Neuron (in vitro differentiated cells): ENCODE data around the gene HMCN2.

ENCODE experiments used
- H2AFZ ChIP-seq: one replicate; pipeline ENCODE4 v1.6.1; 2013; ENCODE audit warnings: low read depth, mild to moderate bottlenecking, inconsistent platforms, low read length, moderate library complexity
- H3K27me3 ChIP-seq: one replicate; pipeline ENCODE4 v1.6.1; 2013; ENCODE audit warnings: low read length; ENCODE audit not compliant: insufficient read depth
- H3K36me3 ChIP-seq: one replicate; pipeline ENCODE4 v1.6.1; 2013; ENCODE audit warnings: low read length; ENCODE audit not compliant: insufficient read depth
- H3K4me1 ChIP-seq: one replicate; pipeline ENCODE4 v1.6.1; 2013; ENCODE audit warnings: low read length; ENCODE audit not compliant: insufficient read depth
- H3K4me3 ChIP-seq: 2 replicates; pipeline ENCODE4 v1.5.1; 2013; ENCODE audit warnings: mild to moderate bottlenecking, low read length, moderate library complexity
- H3K9me3 ChIP-seq: one replicate; pipeline ENCODE4 v1.6.1; 2013; ENCODE audit warnings: low read length

Gene HMCN2

DNA sequence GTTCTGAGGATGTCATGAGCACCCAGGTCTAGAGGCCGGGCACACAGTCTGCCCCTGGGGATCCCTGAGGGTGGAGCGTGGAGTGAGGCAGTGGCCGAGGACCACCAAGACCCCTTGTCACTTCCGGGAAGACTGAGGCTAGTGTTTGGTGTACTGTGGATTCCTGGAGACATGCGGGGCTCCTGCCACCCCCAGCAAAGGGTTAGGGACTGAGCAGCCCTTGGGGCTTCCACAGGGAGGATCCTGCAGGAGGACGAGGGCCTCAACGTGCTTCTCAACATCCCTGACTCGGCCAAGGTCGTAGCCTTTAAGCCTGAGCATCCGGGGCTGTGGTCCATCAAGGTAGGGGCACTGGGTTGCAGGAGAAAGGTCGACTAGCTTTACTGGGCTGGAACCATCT, 29.9 kb downstream of the HMCN2 start:
- H3K36me3 ChIP-seq, result no peaks in the 10 kb centered on the region
- H3K4me3 ChIP-seq, result no peak overlapping the region
- H3K4me1 ChIP-seq, result no peaks in the 10 kb centered on the region
- H2AFZ ChIP-seq, result no peak overlapping the region
- H3K9me3 ChIP-seq, result no peaks in the 10 kb centered on the region
- H3K27me3 ChIP-seq, result peaks cover 26% of the 10 kb centered on the region

DNA sequence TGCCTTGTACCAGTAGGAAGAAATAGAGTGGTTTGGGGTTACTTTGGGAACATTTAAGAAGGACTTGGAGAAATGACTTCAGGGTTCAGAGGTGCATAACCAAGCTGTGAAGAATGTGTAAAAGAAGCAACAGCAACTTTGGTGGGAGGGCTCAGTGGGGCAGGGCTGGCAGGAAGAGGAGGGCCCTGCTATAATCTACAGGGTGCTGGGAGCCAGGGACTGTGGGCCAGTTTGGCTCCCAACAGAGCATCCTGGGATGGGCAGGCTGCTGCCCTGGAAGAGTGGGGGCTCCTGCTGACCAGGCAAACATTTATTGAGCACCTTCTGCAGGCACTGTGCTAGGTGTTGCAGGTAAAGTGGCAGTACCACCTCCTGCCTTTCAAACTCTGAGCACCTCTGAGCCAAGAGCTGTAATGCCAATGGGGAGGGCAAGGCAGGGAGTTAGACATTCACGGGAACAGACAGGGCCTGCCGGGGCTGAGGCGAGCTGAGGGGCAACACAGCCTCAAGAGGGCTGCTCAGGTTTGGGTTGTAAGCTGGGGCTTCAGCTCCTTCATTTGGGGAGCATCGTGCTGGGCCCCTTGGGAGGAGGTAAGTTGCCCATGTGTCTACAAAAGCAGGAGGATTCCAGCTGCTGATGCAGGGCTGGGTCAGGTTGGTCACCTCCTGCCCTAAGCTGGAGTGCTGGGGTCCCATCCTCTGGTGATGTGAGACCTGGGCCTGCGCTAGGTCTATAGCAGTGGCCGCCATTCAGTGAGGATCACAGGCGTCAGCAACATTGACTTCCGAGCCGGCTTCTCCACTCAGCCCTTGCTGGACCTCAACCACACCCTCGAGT, 30.6 kb downstream of the HMCN2 start:
- no peaks in the 10 kb centered on the region for H3K9me3 ChIP-seq

DNA sequence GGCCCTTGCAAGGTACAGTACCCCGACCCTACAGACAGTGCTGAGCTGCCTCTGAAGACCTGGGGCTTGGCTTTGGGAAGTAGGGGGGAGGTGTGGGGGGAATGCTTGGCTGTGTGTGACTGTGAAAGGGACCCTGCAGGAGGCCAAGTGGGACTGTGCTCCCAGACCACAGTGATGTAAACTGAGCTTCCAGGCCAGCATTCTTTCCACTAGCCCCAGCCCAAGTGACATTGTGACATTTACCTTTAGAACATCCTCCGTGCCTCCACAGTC, 31.2 kb downstream of the HMCN2 start:
- Histone ChIP-seq H3K36me3 (no peaks in the 10 kb centered on the region), H3K27me3 (peaks cover 28% of the 10 kb centered on the region), H3K4me1 (no peaks in the 10 kb centered on the region), H2AFZ (no peak overlapping the region), H3K9me3 (no peaks in the 10 kb centered on the region), H3K4me3 (no peak overlapping the region)

More for the DNA sequence above, 30.6 kb downstream of the HMCN2 start:
- Histone ChIP-seq H3K4me3 (no peak overlapping the region), H3K36me3 (no peaks in the 10 kb centered on the region), H3K27me3 (peaks cover 28% of the 10 kb centered on the region), H2AFZ (no peak overlapping the region), H3K4me1 (no peaks in the 10 kb centered on the region)

DNA sequence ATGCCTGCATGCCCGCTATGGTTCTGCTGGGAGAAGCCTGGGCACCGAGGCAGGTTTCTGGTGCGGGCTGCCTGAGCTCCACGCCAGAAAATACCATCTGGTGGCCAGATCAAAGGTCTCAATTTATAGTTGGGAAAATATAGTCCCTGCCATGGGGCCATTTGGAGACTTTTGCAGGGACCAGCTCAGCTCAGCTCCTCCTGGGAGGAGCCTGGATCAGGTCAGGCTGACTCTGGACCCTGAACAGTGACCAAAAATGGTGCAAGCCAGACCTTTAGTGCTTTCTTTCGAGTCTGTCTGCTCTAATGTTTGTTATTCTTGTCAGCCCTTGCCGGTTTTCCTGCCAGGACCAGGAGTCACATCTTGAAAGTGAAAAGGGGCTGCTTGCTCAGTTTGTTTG, 31.8 kb downstream of the HMCN2 start:
- Histone ChIP-seq H3K9me3 (no peaks in the 10 kb centered on the region), H3K36me3 (no peaks in the 10 kb centered on the region), H2AFZ (no peak overlapping the region), H3K4me3 (no peak overlapping the region), H3K4me1 (no peaks in the 10 kb centered on the region), H3K27me3 (peaks cover 28% of the 10 kb centered on the region)

DNA sequence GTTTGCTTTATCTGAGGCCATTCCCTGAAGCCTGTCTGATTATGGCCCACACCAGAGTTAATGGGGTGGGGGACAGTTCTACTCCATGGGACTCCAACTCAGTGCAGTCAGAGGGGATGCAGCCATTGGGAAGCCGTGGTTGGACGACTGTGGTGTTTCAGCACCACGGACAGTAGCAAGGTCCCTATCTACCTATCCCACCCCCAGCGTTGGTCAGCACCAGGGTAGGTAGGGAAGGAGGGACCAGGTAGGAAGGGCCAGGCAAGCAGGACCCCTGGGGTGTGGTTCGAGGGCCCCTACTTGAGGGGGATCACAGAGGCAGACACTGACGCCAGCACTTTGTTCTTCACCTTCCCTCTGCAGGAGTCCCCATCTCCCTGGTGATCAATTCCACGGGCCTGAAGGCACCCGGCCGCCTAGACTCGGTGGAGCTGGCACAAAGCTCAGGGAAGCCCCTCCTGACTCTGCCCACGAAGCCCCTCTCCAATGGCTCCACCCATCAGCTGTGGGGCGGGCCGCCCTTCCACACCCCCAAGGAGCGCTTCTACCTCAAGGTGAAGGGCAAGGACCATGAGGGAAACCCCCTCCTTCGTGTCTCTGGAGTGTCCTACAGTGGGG, 33.2 kb downstream of the HMCN2 start:
- no peaks in the 10 kb centered on the region for H3K4me1 ChIP-seq
- H3K36me3 ChIP-seq, result no peaks in the 10 kb centered on the region
- H3K27me3 ChIP-seq, result peaks cover 33% of the 10 kb centered on the region
- no peak overlapping the region for H3K4me3 ChIP-seq
- no peaks in the 10 kb centered on the region for H3K9me3 ChIP-seq
- no peak overlapping the region for H2AFZ ChIP-seq

DNA sequence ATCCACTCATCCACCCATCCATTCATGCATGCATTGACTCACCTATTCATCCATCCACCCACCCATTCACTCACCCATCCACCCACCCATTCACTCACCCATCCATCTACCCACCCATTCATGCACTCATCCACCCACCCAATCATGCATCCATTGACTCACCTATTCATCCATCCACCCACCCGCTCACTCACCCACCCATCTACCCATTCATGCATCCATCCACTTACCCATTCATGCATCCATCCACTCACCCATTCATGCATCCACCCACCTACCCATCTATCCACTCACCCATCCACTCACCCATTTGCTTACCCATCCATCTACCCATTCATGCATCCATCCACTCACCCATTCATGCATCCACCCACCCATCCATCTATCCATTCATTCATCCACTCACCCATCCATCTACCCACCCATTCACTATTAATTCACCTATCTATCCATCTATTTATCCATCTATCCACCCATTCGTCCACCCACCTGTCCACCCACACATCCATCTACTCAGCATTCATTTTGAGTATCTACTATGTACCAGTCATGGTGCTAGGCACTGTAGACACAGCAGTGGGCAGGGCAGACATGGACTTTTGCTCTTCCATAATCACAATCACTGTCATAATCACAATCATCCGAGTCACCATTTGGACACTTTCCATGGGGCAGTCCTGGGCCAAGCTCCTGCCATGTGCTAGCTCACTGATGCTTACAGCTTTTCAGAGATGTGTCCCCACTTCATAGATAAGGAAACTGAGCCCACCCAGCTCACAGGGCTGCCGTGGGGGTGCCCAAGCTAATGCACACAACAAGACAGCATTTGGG, 34.4 kb downstream of the HMCN2 start:
- Histone ChIP-seq H3K4me1 (no peaks in the 10 kb centered on the region), H2AFZ (no peak overlapping the region), H3K9me3 (no peaks in the 10 kb centered on the region), H3K4me3 (no peak overlapping the region), H3K36me3 (no peaks in the 10 kb centered on the region), H3K27me3 (peaks cover 29% of the 10 kb centered on the region)

DNA sequence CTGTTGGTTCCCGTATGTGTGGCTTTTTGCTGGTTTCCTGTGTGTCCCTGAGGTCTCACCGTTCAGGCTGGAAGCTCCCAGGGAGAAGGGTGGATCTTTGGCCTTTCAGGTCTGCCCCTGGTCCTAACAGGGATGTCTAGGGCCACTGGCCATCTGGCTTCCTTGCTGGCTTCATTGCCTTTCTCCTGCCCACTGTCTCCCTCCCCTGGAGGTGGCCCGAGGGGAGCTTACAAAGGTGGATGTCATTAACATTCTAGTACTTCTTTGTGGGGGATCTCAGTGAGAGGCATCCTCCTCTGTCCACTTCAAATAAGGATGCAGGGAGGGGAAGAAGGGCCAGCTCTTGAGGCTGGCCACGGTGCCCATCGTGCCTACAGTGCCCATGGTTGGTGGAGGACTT, 35.2 kb downstream of the HMCN2 start:
- no peaks in the 10 kb centered on the region for H3K36me3 ChIP-seq
- no peaks in the 10 kb centered on the region for H3K9me3 ChIP-seq
- no peak overlapping the region for H2AFZ ChIP-seq
- no peak overlapping the region for H3K4me3 ChIP-seq
- peaks cover 26% of the 10 kb centered on the region for H3K27me3 ChIP-seq
- no peaks in the 10 kb centered on the region for H3K4me1 ChIP-seq

DNA sequence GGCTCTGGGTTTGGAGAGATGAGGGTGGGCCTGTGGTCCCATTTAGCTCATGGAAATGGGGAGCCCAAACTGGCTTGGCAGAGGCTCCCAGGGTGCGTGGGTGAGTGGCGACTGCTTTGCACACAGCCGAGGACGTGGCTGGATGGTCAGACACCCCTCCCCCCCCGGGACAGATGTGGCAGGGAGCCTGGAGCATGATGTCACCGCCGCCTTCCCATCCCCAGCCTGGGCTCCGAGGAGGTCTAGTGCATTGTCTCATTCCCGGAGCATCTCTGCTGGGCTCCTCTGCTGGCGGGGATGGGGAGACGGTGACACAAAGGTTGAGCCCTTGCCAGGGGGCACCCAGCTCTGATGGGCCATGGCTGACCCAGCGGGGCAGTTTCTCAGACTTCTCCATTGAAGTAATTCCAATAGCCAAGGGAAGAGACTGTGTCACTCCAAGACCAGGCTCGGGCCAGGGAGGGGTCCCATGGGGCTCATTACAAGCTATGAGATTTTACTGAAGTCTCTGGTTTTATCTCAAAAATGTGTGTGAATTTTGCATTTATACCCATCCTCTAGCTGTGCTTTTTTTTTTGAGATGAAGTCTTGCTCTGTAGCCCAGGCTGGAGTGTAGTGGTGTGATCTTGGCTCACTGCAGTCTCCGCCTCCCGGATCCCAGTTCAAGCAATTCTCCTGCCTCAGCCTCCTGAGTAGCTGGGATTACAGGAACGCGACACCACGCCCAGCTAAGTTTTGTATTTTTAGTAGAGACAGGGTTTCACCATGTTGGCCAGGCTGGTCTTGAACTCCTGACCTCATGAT, 36.1 kb downstream of the HMCN2 start:
- Histone ChIP-seq H2AFZ (no peak overlapping the region), H3K9me3 (no peaks in the 10 kb centered on the region), H3K4me3 (no peak overlapping the region), H3K27me3 (peaks cover 24% of the 10 kb centered on the region), H3K4me1 (no peaks in the 10 kb centered on the region), H3K36me3 (no peaks in the 10 kb centered on the region)

DNA sequence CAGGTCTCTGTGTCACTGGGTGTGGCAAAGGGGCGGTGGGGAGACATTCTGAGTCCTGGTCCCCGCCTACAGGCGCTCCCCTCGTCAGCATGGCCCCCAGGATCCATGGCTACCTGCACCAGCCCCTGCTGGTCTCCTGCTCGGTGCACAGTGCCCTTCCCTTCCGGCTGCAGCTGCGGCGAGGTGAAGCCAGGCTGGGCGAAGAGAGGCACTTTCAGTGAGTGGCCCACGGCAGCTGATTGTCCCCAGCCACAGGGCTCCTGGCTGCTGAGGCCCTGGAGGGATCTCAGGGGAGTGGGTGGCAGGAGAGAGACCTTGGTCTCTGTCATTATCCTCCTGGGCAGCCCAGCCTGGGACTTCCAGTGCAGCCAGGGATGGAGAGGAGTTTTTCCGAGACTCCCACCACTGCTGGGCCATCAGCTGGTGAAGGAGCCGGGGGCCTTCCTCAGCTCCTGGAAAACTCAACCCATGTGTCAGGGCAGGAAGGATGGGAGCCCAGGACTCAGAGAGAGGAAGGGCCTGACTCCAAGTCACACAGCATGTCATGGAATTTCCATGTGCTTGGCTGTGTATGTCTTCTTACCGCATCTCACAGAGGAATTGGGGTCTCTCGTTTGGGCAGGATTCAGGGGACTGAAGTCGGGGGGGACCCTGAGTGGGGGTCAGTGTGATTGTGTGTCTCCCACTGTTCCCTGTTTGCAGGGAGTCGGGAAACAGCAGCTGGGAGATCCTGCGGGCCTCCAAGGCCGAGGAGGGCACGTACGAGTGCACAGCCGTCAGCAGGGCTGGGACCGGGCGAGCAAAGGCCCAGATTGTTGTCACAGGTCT, 37.4 kb downstream of the HMCN2 start:
- Histone ChIP-seq H3K9me3 (no peaks in the 10 kb centered on the region), H3K27me3 (peaks cover 15% of the 10 kb centered on the region), H3K36me3 (no peaks in the 10 kb centered on the region), H3K4me1 (no peaks in the 10 kb centered on the region), H3K4me3 (no peak overlapping the region), H2AFZ (no peak overlapping the region)

DNA sequence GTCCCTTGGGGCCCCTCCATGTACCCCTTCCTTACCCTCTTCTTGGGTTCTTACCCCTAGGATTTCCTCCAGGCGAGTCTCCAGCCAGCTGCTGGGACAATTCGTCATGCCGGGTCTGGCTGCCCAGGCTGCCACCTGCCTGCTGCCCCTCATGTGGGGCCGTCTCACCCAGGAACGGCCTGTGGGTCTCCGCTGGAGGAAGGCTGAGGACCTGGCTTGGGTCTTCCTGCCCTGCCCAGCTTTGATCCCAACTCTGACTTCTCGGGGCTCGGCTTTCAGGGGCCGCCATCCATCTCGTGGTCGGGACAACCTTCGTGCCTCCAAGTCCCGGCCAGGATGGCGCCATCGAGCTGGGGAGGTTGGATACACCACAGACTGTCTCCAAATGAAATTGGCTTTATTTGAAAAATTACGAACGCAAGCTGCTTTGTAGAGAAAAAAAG, 38.1 kb downstream of the HMCN2 start:
- Histone ChIP-seq H3K4me1 (no peaks in the 10 kb centered on the region), H3K36me3 (no peaks in the 10 kb centered on the region)

DNA sequence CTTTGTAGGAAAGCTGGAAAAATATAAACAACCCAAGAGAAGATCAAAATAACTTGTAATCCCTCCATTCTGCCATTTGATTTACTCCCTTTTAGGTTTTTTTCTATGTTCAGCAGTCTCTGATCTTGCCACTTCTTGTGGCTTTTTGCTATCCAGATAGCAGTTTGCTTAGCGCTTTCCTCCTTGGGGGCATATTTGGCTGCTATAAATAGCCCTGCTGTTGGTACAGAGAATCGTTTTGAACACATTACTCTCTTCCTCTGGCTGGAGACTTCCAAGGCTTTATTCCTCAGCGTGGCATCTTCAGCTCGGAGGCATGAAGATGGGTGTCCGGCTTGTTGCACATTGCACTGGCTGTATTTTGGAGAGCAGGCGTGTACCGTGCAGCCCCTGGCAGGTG, 38.6 kb downstream of the HMCN2 start:
- Histone ChIP-seq H3K9me3 (no peaks in the 10 kb centered on the region), H3K36me3 (no peaks in the 10 kb centered on the region), H3K4me3 (no peak overlapping the region), H2AFZ (no peak overlapping the region), H3K4me1 (no peaks in the 10 kb centered on the region), H3K27me3 (peaks cover 15% of the 10 kb centered on the region)

More for the DNA sequence above, 38.1 kb downstream of the HMCN2 start:
- Histone ChIP-seq H3K4me3 (no peak overlapping the region), H3K27me3 (peaks cover 15% of the 10 kb centered on the region), H2AFZ (no peak overlapping the region), H3K9me3 (no peaks in the 10 kb centered on the region)

DNA sequence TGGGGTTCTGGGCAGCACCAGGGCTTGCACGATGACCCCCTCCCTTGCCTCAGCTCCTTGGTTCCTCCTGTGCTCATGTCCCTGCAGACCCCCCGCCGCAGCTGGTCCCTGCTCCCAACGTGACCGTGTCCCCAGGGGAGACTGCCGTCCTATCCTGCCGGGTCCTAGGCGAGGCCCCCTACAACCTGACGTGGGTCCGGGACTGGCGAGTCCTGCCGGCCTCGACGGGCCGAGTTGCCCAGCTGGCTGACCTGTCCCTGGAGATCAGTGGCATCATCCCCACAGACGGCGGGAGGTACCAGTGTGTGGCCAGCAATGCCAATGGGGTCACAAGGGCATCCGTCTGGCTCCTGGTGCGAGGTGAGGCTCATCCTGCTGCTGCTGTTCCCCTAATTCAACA, 39.1 kb downstream of the HMCN2 start:
- Histone ChIP-seq H3K27me3 (peaks cover 15% of the 10 kb centered on the region), H3K4me3 (no peak overlapping the region), H3K4me1 (no peaks in the 10 kb centered on the region), H2AFZ (no peak overlapping the region), H3K36me3 (no peaks in the 10 kb centered on the region), H3K9me3 (no peaks in the 10 kb centered on the region)
